Transverse colon (tissue), 4 donors: ENCODE measurements around the gene CIAPIN1. TPM values are rescaled to one million over a fixed set of nuclear protein-coding genes. Genes with fewer than 3 reads are reported as not detected.
A peak's percentile ranks its signal among the peaks of the same experiment; 100 is the strongest.

Source experiments
- DNase-seq: peaks from one replicate; pipeline ENCODE4 v3.0.0-alpha.2; 2019
- H3K27ac ChIP-seq, 4 donors: fragments of 200-600 bp; sonication (generic); 2 replicates each; pipeline ENCODE4 v1.5.1; 2016 to 2018; ENCODE audit warnings: inconsistent platforms in 4 of 4
- H3K27me3 ChIP-seq: fragments of 200-600 bp; sonication (generic); 2 replicates; pipeline ENCODE4 v1.5.1; 2017; ENCODE audit warnings: inconsistent platforms
- H3K36me3 ChIP-seq, 4 donors: fragments of 200-600 bp; sonication (generic); 2 replicates each; pipeline ENCODE4 v1.5.1; 2017 to 2019; ENCODE audit warnings: inconsistent platforms in 4 of 4
- H3K4me1 ChIP-seq, 4 donors: fragments of 200-600 bp; sonication (generic); 2 replicates each; pipeline ENCODE4 v1.5.1; 2017 to 2020; ENCODE audit warnings: inconsistent platforms in 4 of 4
- H3K4me3 ChIP-seq, 4 donors: fragments of 200-600 bp; sonication (generic); 1 replicate in 1 of 4; 2 replicates in 3 of 4; pipeline versions ENCODE4 v1.5.1 to v1.6.1; 2017 to 2019; ENCODE audit warnings: inconsistent platforms in 4 of 4
- H3K9me3 ChIP-seq, 2 donors: fragments of 200-600 bp; sonication (generic); 2 replicates each; pipeline ENCODE4 v1.5.1; 2017 to 2019; ENCODE audit warnings: inconsistent platforms in 2 of 2
- EP300 ChIP-seq: sonication (generic); formaldehyde crosslinking; IDR thresholded peaks from one replicate; pipeline ENCODE4 v1.6.1; 2017; ENCODE audit warnings: antibody characterized with exemption, low read depth
- POLR2A ChIP-seq: fragments of 450-650 bp; IDR thresholded peaks from one replicate; pipeline ENCODE4 v1.6.1; 2016; ENCODE audit warnings: antibody characterized with exemption, mild to moderate bottlenecking, moderate library complexity
- POLR2AphosphoS5 ChIP-seq, 3 donors: sonication (generic); formaldehyde crosslinking; IDR thresholded peaks; one replicate each; pipeline ENCODE4 v1.6.1; 2016; ENCODE audit warnings: antibody characterized with exemption in 3 of 3
- WGBS, 2 donors: methylation state at CpG; one replicate each; pipeline ENCODE4 v1.1.5; 2018; ENCODE audit warnings: low coverage in 1 of 2; 5-methylcytosine and 5-hydroxymethylcytosine counted together
- in situ Hi-C, 4 donors: fragments of 200-750 bp; cut with MboI; loops; one replicate each; pipeline versions ENCODE4 v1.15.0 to v1.15.1; 2017; ENCODE audit warnings: low sequenced_read_pairs in 3 of 4, low pct_ligation_motif_present in 1 of 4, low pct_unique_long_range_greater_than_20kb in 1 of 4
- intact Hi-C: fragments of 100-400 bp; cut with DNase I; formaldehyde crosslinking; loops from one replicate; pipeline ENCODE4 v1.15.1; 2023; ENCODE audit warnings: low total_unique reads
- total RNA-seq, 4 donors: library from RNA; depleted of rRNA; stranded (reverse); fragments of >200 nt; gene quantifications; one replicate each; pipeline ENCODE4 v1.1.0, GENCODE V29; 2016
- TF ChIP-seq, protein P1 (sequence below), 5 experiments: fragments of 200-600 bp in 3 of 5; fragments of 450-650 bp in 2 of 5; sonication (generic) in 3 of 5; IDR thresholded peaks; 1 replicate in 2 of 5; 2 replicates in 3 of 5; pipeline ENCODE4 v1.5.1; 2016 to 2017; ENCODE audit warnings: antibody characterized with exemption in 5 of 5, inconsistent platforms in 3 of 5, mild to moderate bottlenecking in 2 of 5, moderate library complexity in 1 of 5

The CIAPIN1 gene
- total RNA-seq, 4 donors from 2014 or later, result 20.9 to 48.3 (median 40.5) TPM

GRCh38 chr16:57471852-57472664 lies 24.9 kb upstream of the CIAPIN1 start:
- 53 to 69% methylated on average over 6 to 10 of the region's 10 CpGs for WGBS, 2 donors
- H3K36me3 ChIP-seq, result peaks cover 0 to 19% (median 9%) of the 10 kb centered on the region in 4 donors
- intact Hi-C loops (no loop called here), in situ Hi-C loops (no loop called here)
- H3K4me3 ChIP-seq, result no peak overlapping the region
- peak overlapping the region; percentile 30 to 67 (median 52) for H3K27ac ChIP-seq
- TF ChIP-seq POLR2A (no peak), EP300 (no peak), POLR2AphosphoS5 (IDR thresholded peaks at IDR 0.05) (peak in 1 of 3 donors; percentile 23)
- TF ChIP-seq, protein P1, sequence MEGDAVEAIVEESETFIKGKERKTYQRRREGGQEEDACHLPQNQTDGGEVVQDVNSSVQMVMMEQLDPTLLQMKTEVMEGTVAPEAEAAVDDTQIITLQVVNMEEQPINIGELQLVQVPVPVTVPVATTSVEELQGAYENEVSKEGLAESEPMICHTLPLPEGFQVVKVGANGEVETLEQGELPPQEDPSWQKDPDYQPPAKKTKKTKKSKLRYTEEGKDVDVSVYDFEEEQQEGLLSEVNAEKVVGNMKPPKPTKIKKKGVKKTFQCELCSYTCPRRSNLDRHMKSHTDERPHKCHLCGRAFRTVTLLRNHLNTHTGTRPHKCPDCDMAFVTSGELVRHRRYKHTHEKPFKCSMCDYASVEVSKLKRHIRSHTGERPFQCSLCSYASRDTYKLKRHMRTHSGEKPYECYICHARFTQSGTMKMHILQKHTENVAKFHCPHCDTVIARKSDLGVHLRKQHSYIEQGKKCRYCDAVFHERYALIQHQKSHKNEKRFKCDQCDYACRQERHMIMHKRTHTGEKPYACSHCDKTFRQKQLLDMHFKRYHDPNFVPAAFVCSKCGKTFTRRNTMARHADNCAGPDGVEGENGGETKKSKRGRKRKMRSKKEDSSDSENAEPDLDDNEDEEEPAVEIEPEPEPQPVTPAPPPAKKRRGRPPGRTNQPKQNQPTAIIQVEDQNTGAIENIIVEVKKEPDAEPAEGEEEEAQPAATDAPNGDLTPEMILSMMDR (IDR thresholded peaks at IDR 0.05), result no peak
- DNase-seq, result peak; percentile 69
- no peaks in the 10 kb centered on the region for H3K27me3 ChIP-seq
- H3K9me3 ChIP-seq, result no peaks in the 10 kb centered on the region
- peaks cover 11 to 32% (median 22%) of the 10 kb centered on the region in 4 donors for H3K4me1 ChIP-seq

DNA sequence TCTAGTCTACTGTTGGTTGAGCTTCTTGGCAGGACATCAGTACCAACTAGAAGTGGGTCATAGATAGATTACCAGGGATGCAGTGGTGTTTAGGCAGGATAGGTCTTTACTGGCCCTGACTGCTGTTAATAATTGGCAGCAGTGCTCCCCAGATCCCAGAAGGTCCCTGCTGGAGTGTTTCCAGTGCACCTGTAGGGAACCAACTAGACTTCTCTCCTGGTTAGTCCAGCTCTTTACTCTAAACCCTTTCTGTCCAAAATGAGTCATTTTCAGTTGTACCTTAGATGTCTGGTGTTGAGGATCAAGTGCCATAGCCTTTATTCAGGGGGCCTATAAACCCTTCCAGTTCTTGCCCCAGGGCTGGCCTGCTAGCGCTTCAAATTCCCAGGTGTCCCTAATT lies 24.0 kb upstream of the CIAPIN1 start:
- DNase-seq, result no peak
- Histone ChIP-seq H3K4me3 (no peak overlapping the region), H3K36me3 (peaks cover 0 to 24% (median 11%) of the 10 kb centered on the region in 4 donors), H3K9me3 (no peaks in the 10 kb centered on the region), H3K27me3 (no peaks in the 10 kb centered on the region), H3K27ac (peak overlapping the region; percentile 30 to 67 (median 52)), H3K4me1 (peaks cover 11 to 31% (median 20%) of the 10 kb centered on the region in 4 donors)
- 100% methylated on average over 1 of the region's 1 CpG; no CpG with 5 or more reads in 1 of the 2 donors for WGBS, 2 donors
- TF ChIP-seq POLR2A (no peak), POLR2AphosphoS5 (IDR thresholded peaks at IDR 0.05) (no peak), EP300 (no peak)
- TF ChIP-seq, protein P1 (IDR thresholded peaks at IDR 0.05), result no peak
- in situ Hi-C loops (no loop called here), intact Hi-C loops (no loop called here)

DNA sequence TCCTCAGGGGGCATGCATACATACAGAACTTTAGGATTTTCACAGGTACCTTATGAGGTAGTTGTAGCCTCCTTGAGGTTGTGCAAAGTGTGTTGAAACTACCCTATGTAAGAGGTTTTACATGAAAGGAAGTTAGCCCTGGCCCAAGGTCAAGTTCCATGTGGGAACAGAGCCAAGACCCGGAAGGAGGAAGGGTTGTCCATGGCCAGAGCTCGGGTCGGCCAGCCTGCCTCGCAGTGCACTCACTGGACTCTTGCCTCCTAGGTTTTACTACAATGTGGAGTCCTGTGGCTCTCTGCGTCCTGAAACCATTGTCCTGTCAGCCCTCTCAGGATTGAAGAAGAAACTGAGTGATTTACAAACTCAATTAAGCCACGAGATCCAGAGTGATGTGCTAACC lies 23.5 kb upstream of the CIAPIN1 start:
- intact Hi-C loops, result no loop called here
- peak; percentile 78 for DNase-seq
- Histone ChIP-seq H3K36me3 (peaks cover 0 to 29% (median 12%) of the 10 kb centered on the region in 4 donors), H3K9me3 (no peaks in the 10 kb centered on the region), H3K4me3 (no peak overlapping the region), H3K27ac (peak overlapping the region; percentile 30 to 67 (median 52)), H3K4me1 (peaks cover 11 to 27% (median 20%) of the 10 kb centered on the region in 4 donors), H3K27me3 (no peaks in the 10 kb centered on the region)
- in situ Hi-C loops, result no loop called here
- TF ChIP-seq POLR2AphosphoS5 (IDR thresholded peaks at IDR 0.05), result peak in 2 of 3 donors; percentile 39 to 48
- TF ChIP-seq POLR2A, result no peak
- WGBS, 2 donors, result 30 to 35% methylated on average over 2 to 6 of the region's 6 CpGs

- Histone ChIP-seq H3K4me1 (peaks cover 11 to 27% (median 19%) of the 10 kb centered on the region in 4 donors), H3K27ac (peak overlapping the region; percentile 30 to 67 (median 48))
Measured at GRCh38 chr16:57469917-57470470, 22.8 kb upstream of the CIAPIN1 start.

More at GRCh38 chr16:57469917-57470470, 22.8 kb upstream of the CIAPIN1 start:
- 63 to 77% methylated on average over 3 to 9 of the region's 9 CpGs for WGBS, 2 donors
- no peaks in the 10 kb centered on the region for H3K9me3 ChIP-seq
- no peak overlapping the region for H3K4me3 ChIP-seq
- H3K27me3 ChIP-seq, result no peaks in the 10 kb centered on the region
- in situ Hi-C loops (no loop called here), intact Hi-C loops (no loop called here)
- DNase-seq, result no peak
- TF ChIP-seq, protein P1 (IDR thresholded peaks at IDR 0.05), result no peak
- TF ChIP-seq EP300 (no peak), POLR2AphosphoS5 (IDR thresholded peaks at IDR 0.05) (no peak), POLR2A (no peak)
- H3K36me3 ChIP-seq, result peaks cover 0 to 30% (median 12%) of the 10 kb centered on the region in 4 donors
